BJ (cell line): ENCODE results near the gene BEGAIN. TPM values are rescaled to one million over a fixed set of nuclear protein-coding genes. Genes with fewer than 3 reads are reported as not detected.

Experiments used
- CTCF ChIA-PET: fragments of 350-600 bp; formaldehyde crosslinking; extraction: SDS; loops from one replicate; lab custom pipeline; 2021; ENCODE audit warnings: antibody characterized with exemption, inconsistent platforms; lab: Yijun Ruan, JAX
- POLR2A ChIA-PET: fragments of 300-600 bp; sonication (Branson Sonifier 250); formaldehyde crosslinking; extraction: SDS; loops from one replicate; lab custom pipeline; 2021; ENCODE audit warnings: antibody characterized with exemption; lab: Charles Lee
- DNase-seq: peaks from one replicate; pipeline ENCODE4 v3.0.0-alpha.2; 2011; ENCODE audit warnings: low read depth
- H3K27me3 ChIP-seq: 2 replicates; pipeline ENCODE4 v1.6.0; 2011; ENCODE audit warnings: low read length; ENCODE audit not compliant: control insufficient read depth, insufficient read depth
- H3K36me3 ChIP-seq: 2 replicates; pipeline ENCODE4 v1.5.1; 2011; ENCODE audit warnings: low read length; ENCODE audit not compliant: control insufficient read depth, insufficient read depth
- H3K4me3 ChIP-seq: 2 replicates; pipeline ENCODE4 v1.5.1; 2011; ENCODE audit warnings: low read depth, mild to moderate bottlenecking, control low read depth, low read length
- polyA plus RNA-seq: library from polyadenylated mRNA; depleted of rRNA; stranded (reverse); fragments of >200 nt; gene quantifications from 2 replicates; pipeline ENCODE4 v1.2.3, GENCODE V29; 2011
- TF ChIP-seq, protein P1 (sequence below): IDR thresholded peaks from 2 replicates; pipeline ENCODE4 v1.5.1; 2011; ENCODE audit warnings: low read depth, mild to moderate bottlenecking, control low read depth, inconsistent platforms, low read length, moderate library complexity; ENCODE audit not compliant: insufficient read depth

The BEGAIN gene
- polyA plus RNA-seq, 1 experiment, result 0.22 TPM

DNA sequence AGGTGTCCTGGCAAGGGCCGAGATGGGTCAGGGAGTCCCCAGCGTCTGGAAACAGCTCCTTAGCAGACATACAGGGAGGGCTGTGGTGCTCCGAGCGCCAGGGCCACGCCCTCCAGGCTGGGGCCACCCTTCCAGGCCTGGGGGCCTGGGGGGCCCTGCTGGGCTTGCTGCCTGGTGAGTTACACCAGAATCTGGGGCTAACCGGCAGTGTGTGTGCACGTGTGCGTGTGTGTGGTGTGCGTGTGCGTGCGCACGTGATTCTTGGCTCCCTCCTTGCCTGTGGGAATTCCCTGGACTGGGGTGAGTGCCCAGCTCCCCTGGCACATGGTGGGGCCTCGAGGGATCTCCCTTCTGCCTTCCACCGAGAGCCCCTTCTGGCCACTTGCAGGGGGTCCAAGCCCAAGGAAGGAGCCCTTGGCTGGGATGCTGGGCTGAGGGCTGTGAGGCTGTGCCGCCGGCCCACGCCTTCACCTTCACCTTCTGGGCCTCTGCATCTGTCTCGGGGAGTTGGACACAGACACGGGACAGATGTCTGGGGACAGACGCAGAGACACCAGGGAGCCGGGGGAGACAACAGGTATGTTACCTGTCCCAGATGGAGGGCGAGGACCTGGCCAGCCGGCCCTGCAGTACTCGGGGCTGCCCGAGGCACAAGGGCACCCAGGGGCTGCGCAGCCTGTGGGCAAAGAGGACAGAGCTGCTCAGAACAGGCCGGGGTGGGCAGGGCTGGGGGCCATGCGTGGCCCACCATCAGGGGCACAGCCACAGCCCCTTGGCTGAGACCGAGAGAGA is 37.2 kb downstream of the BEGAIN start:
- Histone ChIP-seq H3K27me3 (peaks cover 4% of the 10 kb centered on the region; the same call in 1 of the 2 replicates), H3K36me3 (no peaks in the 10 kb centered on the region), H3K4me3 (no peak overlapping the region)
- TF ChIP-seq, protein P1, sequence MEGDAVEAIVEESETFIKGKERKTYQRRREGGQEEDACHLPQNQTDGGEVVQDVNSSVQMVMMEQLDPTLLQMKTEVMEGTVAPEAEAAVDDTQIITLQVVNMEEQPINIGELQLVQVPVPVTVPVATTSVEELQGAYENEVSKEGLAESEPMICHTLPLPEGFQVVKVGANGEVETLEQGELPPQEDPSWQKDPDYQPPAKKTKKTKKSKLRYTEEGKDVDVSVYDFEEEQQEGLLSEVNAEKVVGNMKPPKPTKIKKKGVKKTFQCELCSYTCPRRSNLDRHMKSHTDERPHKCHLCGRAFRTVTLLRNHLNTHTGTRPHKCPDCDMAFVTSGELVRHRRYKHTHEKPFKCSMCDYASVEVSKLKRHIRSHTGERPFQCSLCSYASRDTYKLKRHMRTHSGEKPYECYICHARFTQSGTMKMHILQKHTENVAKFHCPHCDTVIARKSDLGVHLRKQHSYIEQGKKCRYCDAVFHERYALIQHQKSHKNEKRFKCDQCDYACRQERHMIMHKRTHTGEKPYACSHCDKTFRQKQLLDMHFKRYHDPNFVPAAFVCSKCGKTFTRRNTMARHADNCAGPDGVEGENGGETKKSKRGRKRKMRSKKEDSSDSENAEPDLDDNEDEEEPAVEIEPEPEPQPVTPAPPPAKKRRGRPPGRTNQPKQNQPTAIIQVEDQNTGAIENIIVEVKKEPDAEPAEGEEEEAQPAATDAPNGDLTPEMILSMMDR, result no peak
- CTCF ChIA-PET, result interaction anchor here (0.7 to 1.3 kb wide), 2 partner anchors 165 to 1077 kb away, joined by 3 to 4 read pairs; no protein-coding TSS in a partner anchor
- DNase-seq, result no peak
- POLR2A ChIA-PET, result no interaction called here

DNA sequence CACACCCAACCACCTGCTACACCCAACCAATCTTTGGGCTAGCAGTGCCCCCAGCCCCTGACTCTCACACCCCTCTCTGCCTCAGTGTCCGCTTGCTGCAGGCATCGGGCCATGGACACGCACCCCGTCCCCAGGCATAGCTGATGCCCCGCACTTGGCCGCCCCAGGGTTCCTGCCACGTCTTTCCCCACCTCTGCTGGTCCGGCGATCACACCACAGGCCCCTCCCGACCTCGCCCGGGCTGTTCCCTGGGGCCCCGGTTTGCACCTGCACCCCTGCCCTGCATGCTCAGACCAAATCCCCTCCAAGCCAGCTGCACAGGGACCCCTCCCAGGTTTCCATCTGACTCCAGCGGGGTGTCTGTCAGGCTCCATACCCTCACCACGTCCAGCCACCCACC is 38.3 kb downstream of the BEGAIN start:
- TF ChIP-seq, protein P1, result no peak

DNA sequence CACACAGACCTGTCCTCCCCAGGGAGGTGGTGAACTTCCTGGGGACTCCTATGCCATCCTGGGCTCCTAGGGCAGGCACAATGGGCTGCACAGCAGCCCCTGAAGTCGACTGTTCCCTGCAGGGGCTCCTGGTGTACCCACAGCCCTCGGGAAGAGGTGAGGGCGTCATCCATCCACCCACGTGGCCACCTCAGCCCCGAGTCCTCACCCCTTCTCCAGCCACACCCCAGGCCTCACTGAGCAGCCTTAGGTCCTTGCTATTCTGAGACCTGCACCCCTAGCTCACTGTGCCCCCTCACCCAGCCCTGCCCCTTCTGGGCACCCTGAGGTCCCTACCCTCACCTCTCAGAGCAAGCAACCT is 38.9 kb downstream of the BEGAIN start:
- Histone ChIP-seq H3K4me3 (no peak overlapping the region), H3K27me3 (peaks cover 2% of the 10 kb centered on the region; the same call in 1 of the 2 replicates), H3K36me3 (no peaks in the 10 kb centered on the region)
- ChIA-PET CTCF (no interaction called here), POLR2A (no interaction called here)
- TF ChIP-seq, protein P1, result no peak
- no peak for DNase-seq

More for the DNA sequence above, 38.3 kb downstream of the BEGAIN start:
- no peaks in the 10 kb centered on the region for H3K36me3 ChIP-seq
- ChIA-PET POLR2A (no interaction called here), CTCF (interaction anchor here (0.5 kb wide), 1 partner anchor 48 kb away, joined by 8 read pairs; no protein-coding TSS in a partner anchor)
- peaks cover 4% of the 10 kb centered on the region; the same call in 1 of the 2 replicates for H3K27me3 ChIP-seq
- H3K4me3 ChIP-seq, result no peak overlapping the region
- DNase-seq, result no peak

DNA sequence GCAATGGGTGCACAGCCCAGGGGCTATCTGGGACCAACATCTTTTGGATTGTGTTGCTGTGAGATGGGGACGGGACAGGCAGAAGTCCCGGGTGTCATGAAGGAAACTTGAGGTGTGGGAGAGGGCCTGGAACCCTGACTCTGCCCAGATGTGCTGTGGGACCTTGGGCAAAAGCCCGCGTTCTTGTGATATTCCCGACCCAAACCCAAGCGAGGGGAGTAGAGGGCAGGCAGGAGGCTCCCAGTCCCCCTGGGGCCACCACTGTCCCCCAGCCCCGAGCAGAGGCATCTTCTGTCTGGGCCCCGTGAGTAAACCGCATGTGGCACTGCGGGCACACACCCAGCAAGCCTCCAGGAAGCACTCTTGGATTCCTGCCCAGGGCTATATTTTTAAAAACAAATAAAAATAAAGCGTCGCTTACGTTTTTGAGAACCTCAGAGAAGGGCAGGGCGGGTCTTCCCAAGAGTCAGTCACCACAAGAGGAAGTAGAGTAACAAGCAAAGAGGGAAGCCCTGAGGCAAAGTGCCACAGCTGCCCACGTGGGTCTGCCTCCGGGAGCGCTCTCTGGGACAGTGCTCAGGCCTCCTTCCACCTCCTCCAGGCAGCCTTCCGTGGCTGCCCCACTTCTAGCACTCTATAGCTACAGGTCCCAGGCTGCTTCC is 39.5 kb downstream of the BEGAIN start:
- Histone ChIP-seq H3K4me3 (no peak overlapping the region), H3K36me3 (no peaks in the 10 kb centered on the region), H3K27me3 (peaks cover 2% of the 10 kb centered on the region; the same call in 1 of the 2 replicates)
- peak; percentile 52 for DNase-seq
- ChIA-PET POLR2A (no interaction called here), CTCF (interaction anchor here (0.5 kb wide), 1 partner anchor 126 kb away, joined by 3 read pairs; no protein-coding TSS in a partner anchor)
- TF ChIP-seq, protein P1, result no peak

DNA sequence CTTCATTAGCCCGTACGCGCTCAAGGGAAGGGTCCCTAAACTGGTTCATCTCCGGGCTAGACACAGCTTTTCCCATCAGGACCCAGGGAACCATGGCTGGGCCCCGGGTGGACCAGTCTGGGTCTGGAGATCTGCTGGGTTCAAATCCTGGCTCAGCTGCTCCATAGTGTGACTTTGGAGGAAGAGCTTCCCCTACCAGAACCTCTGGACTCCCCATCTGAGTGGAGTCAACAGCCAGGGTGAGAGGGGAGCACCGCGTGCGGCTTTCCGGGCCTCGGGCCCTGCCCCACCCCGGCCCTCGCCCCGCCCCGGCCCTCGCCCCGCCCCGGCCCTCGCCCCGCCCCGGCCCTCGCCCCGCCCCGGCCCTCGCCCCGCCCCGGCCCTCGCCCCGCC is 41.2 kb downstream of the BEGAIN start:
- POLR2A ChIA-PET, result no interaction called here
- CTCF ChIA-PET, result interaction anchor here (0.7 to 1.2 kb wide), 3 partner anchors 161 to 251 kb away, joined by 3 read pairs; no protein-coding TSS in a partner anchor
- TF ChIP-seq, protein P1, result no peak

More for the DNA sequence above, 41.2 kb downstream of the BEGAIN start:
- H3K4me3 ChIP-seq, result peak overlapping the region; percentile 19
- H3K36me3 ChIP-seq, result no peaks in the 10 kb centered on the region
- H3K27me3 ChIP-seq, result peaks cover 2% of the 10 kb centered on the region; the same call in 1 of the 2 replicates
- no peak for DNase-seq
